Hematopoietic multipotent progenitor cell (in vitro differentiated cells): ENCODE results near the gene RDH13. TPM values are rescaled to one million over a fixed set of nuclear protein-coding genes. Genes with fewer than 3 reads are reported as not detected.
"Not testable (repeated sequence)": the region's sequence is repeated elsewhere in the genome, so short reads cannot be mapped to it uniquely, and the experiment has no call there.

Source experiments
- DNase-seq, 3 donors: peaks; one replicate each; pipeline ENCODE4 v3.0.0-alpha.2; 2011 to 2015; ENCODE audit warnings: low read depth in 2 of 3, low spot score in 2 of 3
- total RNA-seq: library from RNA; depleted of rRNA; stranded (reverse); fragments of >200 nt; gene quantifications from one replicate; pipeline ENCODE4 v1.2.3, GENCODE V29; 2012

The RDH13 gene
- total RNA-seq, 1 donor: 21.8 TPM

DNA sequence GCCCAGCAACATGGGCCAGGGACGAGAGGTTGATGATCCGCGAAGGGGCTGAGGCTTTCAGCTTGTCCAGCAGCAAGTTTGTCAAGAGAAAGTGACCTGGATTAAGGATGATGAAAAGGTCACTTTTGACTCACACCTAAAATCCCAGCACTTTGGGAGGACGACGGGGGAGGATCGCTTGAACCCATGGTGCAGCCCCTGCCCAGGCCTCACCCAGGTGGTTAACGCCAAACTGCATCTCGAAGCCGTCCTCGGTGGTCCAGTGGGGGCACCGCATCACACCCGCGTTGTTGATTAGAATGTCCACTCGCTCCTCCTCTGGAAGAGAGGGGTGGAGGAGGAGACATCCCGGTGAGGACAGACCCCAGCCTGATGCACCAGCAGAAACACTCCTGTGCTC is 14.5 kb downstream of the RDH13 start:
- no peak for DNase-seq

DNA sequence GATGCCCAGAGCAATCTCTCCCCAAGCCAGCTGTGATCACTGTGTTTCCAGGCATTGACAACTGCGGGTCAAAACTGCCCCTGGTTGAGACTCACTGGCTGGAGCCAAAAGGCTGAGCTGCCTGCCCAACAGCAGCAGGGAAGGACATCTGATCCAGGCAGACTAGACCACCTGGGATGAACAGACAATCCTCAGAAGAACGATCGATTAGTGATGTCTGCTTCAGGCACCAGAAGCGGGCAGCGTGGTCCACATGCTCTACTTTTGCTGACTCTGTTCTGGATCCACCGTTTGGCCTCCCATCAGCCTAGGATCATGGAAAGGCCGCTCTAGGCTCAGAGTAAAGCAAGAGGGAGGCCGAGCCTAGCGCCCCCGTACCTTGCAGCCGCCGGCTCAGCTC is 15.0 kb downstream of the RDH13 start:
- no peak for DNase-seq

- DNase-seq: no peak
These were observed 15.8 kb downstream of the RDH13 start for GRCh38 chr19:55046975-55047622.

DNA sequence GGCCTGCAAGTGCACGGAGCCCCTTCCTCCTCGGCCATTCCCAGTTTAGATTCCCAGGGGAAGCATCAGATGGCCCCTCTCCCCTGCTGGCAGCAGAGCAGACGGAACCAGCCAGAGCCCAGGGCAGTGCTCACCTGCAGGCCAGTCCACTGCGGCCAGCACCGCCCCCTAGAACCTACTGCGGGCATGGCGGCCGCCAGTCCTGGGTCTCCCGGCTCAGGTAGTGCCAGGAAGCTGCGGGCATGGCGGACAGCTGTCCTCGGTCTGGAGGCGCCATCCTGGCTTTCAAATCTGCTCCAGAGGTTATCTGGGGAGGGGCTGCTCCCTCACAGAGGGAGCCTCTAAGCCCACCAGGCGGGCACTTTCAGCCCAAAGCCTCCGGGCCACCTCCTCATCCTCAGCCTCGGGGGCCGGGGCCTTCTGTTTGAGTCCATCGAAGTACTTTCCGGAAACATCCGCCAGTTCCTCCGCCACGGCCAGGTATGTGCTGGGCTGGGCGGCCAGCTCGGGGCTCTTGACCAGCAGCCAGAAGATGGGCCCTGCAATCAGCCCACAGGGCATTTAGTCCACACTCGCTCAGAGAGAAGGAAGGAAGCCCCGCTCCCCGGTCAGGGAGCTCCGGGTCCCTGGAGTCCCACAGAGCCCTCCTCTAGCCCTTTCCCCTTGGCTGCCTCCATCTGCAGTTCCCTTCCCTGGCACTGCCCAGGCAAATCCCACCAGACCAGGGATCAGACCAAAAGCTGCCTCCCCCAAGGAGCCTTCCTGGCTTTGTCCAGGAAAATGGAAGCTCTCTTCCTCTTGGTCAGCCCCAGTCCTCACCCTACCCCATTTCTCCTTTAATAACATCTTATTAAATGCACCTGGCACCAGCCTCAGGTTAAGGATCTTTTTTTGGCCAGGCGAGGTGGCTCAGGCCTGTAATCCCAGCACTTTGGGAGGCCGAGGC is 17.9 kb downstream of the RDH13 start:
- DNase-seq: no peak

DNA sequence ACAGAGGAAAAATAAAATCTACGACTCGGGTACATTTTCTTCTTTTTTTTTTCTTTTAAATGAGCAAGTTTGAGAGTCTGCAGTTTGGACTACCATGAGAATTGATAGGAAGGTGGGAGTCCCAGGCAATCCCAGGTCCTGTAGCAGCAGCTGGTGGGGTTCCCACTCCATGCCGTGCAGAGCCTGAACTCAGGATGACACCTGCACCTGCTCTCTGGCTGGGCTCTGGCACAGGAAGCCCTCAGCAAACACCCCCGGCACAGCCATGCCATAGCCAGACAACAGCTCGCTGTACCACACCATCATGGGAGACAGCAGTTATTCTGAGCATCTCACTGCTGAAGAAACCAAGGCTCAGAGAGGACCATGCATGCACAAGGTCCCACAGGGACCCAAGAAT is 18.7 kb downstream of the RDH13 start:
- DNase-seq: no peak

GRCh38 chr19:55042688-55043087 is 20.3 kb downstream of the RDH13 start:
- no peak for DNase-seq

- DNase-seq: no peak
These were observed 20.6 kb downstream of the RDH13 start for GRCh38 chr19:55042344-55042678.

GRCh38 chr19:55041627-55042343 is 21.2 kb downstream of the RDH13 start:
- DNase-seq: peak in 2 of 3 donors; percentile 64 to 81

DNA sequence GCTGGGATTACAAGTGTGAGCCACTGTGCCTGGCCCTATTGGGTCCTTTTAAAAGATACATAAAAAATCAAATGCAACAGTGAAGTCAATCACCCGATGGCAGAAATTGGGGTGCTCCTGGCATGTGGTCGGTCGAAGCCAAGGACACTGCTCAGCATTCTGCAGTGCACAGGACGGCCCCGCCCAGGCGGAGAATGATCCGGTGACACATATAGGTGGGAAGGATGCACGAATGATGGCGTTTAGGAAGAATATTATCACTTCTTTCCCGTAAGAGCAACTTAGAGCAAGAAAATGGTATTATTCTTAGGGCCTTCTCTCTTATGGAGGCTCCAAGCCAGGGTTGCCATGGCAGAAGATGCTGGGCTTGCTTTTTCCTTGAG is 21.7 kb downstream of the RDH13 start:
- DNase-seq: no peak

GRCh38 chr19:55040654-55041053 is 22.3 kb downstream of the RDH13 start:
- not testable (repeated sequence) for DNase-seq

GRCh38 chr19:55037603-55038002 is 25.3 kb downstream of the RDH13 start:
- DNase-seq: not testable (repeated sequence)

GRCh38 chr19:55036058-55036457 is 26.9 kb downstream of the RDH13 start:
- no peak for DNase-seq

DNA sequence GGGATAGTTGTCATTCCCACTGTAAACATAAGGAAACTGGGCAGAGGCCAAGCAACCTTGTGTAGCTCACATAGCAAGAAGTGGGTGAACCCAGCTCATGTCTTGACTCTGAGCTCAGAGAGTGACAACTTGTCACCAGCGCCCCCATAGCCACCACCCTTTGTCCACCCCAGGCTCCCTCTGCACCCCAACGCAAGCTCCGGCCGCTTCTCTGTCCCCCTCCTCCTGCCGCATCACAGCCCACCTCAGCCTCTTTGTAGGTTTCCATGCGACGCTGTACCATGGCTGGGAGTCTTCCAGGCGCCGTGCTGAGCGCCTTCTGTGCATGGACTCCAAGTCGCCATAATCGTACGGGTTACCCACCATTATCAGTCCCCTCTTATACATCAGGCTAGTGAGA is 28.2 kb downstream of the RDH13 start:
- no peak for DNase-seq

DNA sequence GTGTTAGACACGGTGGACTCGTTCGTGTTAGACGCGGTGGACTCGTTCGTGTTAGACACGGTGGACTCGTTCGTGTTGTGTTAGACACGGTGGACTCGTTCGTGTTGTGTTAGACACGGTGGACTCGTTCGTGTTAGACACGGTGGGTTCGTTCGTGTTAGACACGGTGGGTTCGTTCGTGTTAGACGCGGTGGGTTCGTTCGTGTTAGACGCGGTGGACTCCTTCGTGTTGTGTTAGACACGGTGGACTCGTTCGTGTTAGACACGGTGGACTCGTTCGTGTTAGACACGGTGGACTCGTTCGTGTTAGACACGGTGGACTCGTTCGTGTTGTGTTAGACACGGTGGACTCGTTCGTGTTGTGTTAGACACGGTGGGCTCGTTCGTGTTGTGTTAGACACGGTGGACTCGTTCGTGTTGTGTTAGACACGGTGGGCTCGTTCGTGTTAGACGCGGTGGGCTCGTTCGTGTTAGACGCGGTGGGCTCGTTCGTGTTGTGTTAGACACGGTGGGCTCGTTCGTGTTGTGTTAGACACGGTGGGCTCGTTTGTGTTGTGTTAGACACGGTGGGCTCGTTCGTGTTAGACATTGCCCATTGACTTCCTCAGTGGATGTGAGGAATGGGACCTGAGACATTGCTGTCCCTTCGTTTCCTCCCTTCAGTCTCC is 29.8 kb downstream of the RDH13 start:
- not testable (repeated sequence) for DNase-seq

GRCh38 chr19:55032170-55032800 is 30.7 kb downstream of the RDH13 start:
- DNase-seq: no peak

DNA sequence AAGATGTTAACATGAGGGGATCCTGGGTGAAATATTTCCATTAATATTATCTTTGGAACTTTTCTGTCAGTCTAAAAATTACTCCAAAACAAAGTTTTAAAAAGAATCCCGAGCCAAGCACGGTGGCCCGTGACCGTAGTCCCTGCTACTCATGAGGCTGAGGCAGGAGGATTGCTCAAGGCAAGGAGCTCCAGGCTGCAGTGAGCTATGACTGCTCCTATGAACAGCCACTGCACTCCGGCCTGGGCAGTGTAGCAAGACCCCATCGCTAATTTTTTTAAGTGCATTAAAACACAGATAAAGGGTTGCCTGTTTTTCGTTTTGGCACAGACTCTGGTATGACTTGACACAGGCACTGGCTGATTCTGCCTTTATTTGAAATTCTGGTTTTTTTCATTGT is 31.8 kb downstream of the RDH13 start:
- DNase-seq: no peak

DNA sequence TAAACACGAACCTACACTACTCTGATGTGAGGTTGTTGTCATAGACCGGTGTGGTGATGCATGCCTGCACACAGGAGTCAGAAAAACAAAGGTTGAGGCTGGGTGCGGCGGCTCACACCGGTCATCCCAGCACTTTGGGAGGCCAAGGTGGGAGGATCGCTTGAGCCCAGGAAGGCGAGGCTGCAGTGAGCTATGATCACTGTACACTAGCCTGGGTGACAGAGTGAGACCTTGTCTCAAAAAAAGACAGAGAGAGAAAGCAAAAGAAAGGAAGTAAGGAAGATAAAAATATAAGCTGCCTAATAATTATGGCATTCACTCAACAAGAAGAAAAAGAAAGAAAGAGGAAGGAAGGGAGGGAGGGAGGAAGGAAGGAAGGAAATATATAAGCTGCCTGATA is 34.2 kb downstream of the RDH13 start:
- no peak for DNase-seq

DNA sequence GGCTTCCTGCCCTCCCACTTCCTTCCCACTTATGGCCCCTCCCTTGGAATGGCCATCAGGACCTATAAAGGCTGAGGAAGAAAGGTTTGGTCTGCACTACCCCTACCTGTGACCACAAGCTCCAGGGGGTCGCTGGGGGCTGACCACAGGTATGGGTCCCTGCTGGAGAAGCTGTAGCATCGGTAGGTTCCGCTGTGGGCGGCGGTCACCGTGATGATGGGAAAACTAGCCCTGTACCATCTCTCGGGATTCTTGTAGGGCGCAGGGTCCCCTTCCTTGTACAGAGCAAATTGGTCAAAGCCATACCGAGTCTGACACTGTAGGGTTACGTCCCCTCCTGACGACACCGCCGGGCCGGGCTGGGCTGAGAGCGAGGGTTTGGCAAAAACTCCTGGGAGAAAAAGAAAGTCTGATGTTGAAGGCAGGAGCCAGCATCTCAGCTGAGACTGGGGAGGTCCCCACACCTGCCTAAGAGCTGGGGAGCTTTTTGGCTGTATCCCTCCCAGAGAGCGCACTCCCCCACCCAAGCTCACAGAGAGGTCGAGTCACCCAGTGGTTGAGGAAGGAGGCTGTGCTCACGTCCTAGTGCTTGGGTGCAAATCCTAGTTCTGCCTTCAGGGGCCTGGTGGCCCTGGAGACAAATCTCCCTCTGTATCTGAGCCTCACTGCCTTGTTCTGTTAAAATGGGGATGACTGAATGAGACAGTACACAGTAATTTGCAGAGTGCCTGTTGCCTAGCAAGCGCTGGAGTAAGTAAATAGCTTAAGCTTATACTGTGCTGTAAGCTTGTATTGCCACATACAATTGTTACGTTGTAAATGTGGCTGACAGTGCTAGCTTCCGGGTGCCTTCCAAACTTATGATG is 35.2 kb downstream of the RDH13 start:
- DNase-seq: no peak

GRCh38 chr19:55027140-55027471 is 35.8 kb downstream of the RDH13 start:
- not testable (repeated sequence) for DNase-seq

GRCh38 chr19:55024111-55024510 is 38.8 kb downstream of the RDH13 start:
- no peak for DNase-seq
